ENCODE data around the gene ALKBH5. TPM values are rescaled to one million over a fixed set of nuclear protein-coding genes. Genes with fewer than 3 reads are reported as not detected.

ALKBH5 gene
- total RNA-seq, 1 experiment from 2014 or later, result 94.5 TPM

DNA sequence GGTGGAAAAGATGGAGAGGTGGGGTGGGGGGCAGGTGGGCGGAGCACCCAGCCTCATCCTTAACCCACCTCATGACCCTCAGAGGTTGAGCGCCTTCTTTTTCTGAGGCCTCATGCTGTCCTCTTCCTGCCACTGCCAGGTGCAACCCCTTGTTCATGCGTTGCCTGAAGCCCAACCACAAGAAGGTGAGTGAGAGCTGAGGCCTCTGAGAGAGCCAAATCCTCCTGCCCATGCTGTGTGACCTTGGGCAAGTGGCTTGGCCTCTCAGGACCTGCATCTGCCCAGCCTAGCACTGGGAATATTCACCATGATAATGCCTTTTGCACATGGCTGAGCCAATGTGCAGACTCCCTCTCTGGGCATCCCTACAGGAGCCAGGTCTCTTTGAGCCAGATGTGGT is 43.0 kb upstream of the ALKBH5 start:
- intact Hi-C loops (cut with micrococcal nuclease; ENCODE audit: unreplicated experiment), result loop anchor here (10.0 kb wide), 1 partner anchor 74 kb away; no protein-coding TSS in a partner anchor
- TF ChIP-seq, protein P1, sequence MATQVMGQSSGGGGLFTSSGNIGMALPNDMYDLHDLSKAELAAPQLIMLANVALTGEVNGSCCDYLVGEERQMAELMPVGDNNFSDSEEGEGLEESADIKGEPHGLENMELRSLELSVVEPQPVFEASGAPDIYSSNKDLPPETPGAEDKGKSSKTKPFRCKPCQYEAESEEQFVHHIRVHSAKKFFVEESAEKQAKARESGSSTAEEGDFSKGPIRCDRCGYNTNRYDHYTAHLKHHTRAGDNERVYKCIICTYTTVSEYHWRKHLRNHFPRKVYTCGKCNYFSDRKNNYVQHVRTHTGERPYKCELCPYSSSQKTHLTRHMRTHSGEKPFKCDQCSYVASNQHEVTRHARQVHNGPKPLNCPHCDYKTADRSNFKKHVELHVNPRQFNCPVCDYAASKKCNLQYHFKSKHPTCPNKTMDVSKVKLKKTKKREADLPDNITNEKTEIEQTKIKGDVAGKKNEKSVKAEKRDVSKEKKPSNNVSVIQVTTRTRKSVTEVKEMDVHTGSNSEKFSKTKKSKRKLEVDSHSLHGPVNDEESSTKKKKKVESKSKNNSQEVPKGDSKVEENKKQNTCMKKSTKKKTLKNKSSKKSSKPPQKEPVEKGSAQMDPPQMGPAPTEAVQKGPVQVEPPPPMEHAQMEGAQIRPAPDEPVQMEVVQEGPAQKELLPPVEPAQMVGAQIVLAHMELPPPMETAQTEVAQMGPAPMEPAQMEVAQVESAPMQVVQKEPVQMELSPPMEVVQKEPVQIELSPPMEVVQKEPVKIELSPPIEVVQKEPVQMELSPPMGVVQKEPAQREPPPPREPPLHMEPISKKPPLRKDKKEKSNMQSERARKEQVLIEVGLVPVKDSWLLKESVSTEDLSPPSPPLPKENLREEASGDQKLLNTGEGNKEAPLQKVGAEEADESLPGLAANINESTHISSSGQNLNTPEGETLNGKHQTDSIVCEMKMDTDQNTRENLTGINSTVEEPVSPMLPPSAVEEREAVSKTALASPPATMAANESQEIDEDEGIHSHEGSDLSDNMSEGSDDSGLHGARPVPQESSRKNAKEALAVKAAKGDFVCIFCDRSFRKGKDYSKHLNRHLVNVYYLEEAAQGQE (IDR thresholded peaks at IDR 0.05; ENCODE audit: insufficient read depth in 1 of 2, low read depth in 2 of 2, low read length in 1 of 2), result no peak
- no peak for TF ChIP-seq POLR2AphosphoS5 (IDR thresholded peaks at IDR 0.05; ENCODE audit: low read depth, low read length)
- TF ChIP-seq, protein P2, sequence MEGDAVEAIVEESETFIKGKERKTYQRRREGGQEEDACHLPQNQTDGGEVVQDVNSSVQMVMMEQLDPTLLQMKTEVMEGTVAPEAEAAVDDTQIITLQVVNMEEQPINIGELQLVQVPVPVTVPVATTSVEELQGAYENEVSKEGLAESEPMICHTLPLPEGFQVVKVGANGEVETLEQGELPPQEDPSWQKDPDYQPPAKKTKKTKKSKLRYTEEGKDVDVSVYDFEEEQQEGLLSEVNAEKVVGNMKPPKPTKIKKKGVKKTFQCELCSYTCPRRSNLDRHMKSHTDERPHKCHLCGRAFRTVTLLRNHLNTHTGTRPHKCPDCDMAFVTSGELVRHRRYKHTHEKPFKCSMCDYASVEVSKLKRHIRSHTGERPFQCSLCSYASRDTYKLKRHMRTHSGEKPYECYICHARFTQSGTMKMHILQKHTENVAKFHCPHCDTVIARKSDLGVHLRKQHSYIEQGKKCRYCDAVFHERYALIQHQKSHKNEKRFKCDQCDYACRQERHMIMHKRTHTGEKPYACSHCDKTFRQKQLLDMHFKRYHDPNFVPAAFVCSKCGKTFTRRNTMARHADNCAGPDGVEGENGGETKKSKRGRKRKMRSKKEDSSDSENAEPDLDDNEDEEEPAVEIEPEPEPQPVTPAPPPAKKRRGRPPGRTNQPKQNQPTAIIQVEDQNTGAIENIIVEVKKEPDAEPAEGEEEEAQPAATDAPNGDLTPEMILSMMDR (IDR thresholded peaks at IDR 0.05), result no peak
- TF ChIP-seq SIN3A (IDR thresholded peaks at IDR 0.05; ENCODE audit: borderline replicate concordance, insufficient read depth, low read depth, low read length), result no peak
- no peak for TF ChIP-seq TCF7L2 (IDR thresholded peaks at IDR 0.05; ENCODE audit: low read depth, low read length)
- no peak overlapping the region for H3K27ac ChIP-seq (ENCODE audit: low read length)
- in situ Hi-C loops (cut with HindIII; ENCODE audit: low pct_unique_long_range_greater_than_20kb, low sequenced_read_pairs), result no loop called here
- no peak overlapping the region for H3K4me3 ChIP-seq (ENCODE audit: low read depth in 2 of 2, low read length in 2 of 2)
- ChIA-PET POLR2A (no interaction called here), CTCF (no interaction called here)
- BruUV-seq (replicated peaks), result no TSS peak
- ATAC-seq (peak; percentile 14; the same call in 1 of the 2 replicates), DNase-seq (ENCODE audit: low read depth, low spot score) (no peak)
- H3K4me1 ChIP-seq (ENCODE audit: control insufficient read depth, insufficient read depth, low read length), result no peaks in the 10 kb centered on the region
- H3K27me3 ChIP-seq (ENCODE audit: control insufficient read depth, insufficient read depth, low read length), result no peaks in the 10 kb centered on the region
- no peaks in the 10 kb centered on the region for H3K36me3 ChIP-seq (ENCODE audit: control insufficient read depth, insufficient read depth, low read length)
- no peaks in the 10 kb centered on the region for H3K9me3 ChIP-seq (ENCODE audit: control insufficient read depth, insufficient read depth, low read depth, low read length)

DNA sequence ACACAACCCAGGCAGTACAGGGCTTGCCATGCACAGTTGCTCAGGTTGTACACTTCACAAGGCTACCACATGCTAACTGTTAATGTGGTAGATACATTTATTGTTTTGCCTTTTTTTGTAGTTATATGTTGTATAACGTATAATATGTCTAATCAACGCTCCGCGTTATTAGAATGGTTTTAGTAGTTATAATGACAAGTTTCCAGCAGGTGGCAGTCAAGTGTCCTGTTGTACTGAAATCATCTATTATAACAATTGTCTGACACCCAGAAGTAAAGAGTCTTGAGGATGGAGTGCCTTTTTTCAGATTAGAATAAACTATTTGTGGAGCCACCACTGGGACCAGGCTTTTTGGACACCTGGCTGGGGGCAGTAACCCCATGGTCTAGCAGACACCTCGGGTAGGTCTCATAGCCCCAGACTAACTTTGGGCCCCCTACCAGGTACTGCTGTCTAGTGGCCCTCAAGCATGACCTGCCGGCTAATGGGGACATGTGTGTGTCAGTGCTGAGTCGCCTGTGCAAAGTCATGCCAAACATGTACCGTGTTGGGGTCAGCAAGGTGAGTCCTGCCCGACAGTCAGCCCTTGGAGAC is 42.3 kb upstream of the ALKBH5 start:
- CTCF ChIA-PET, result interaction anchor here (1.0 kb wide), 1 partner anchor 83 kb away, joined by 5 read pairs; no protein-coding TSS in a partner anchor
- no TSS peak for BruUV-seq (replicated peaks)

More for the DNA sequence above, 42.3 kb upstream of the ALKBH5 start:
- Histone ChIP-seq H3K27ac (ENCODE audit: low read length) (no peak overlapping the region), H3K4me3 (ENCODE audit: low read depth in 2 of 2, low read length in 2 of 2) (no peak overlapping the region), H3K4me1 (ENCODE audit: control insufficient read depth, insufficient read depth, low read length) (no peaks in the 10 kb centered on the region), H3K9me3 (ENCODE audit: control insufficient read depth, insufficient read depth, low read depth, low read length) (no peaks in the 10 kb centered on the region), H3K36me3 (ENCODE audit: control insufficient read depth, insufficient read depth, low read length) (no peaks in the 10 kb centered on the region), H3K27me3 (ENCODE audit: control insufficient read depth, insufficient read depth, low read length) (no peaks in the 10 kb centered on the region)
- in situ Hi-C loops (cut with HindIII; ENCODE audit: low pct_unique_long_range_greater_than_20kb, low sequenced_read_pairs) (no loop called here), intact Hi-C loops (cut with micrococcal nuclease; ENCODE audit: unreplicated experiment) (loop anchor here (10.0 kb wide), 1 partner anchor 73 kb away; no protein-coding TSS in a partner anchor)
- DNase-seq (ENCODE audit: low read depth, low spot score) (peak; percentile 41), ATAC-seq (peak; percentile 57; the same call in 1 of the 2 replicates)
- TF ChIP-seq, protein P2 (IDR thresholded peaks at IDR 0.05), result peak; percentile 79
- TF ChIP-seq, protein P1 (IDR thresholded peaks at IDR 0.05; ENCODE audit: insufficient read depth in 1 of 2, low read depth in 2 of 2, low read length in 1 of 2), result no peak
- POLR2A ChIA-PET, result interaction anchor here (0.6 kb wide), 1 partner anchor 60 kb away, joined by 10 read pairs; no protein-coding TSS in a partner anchor
